GM21529 (cell line): ENCODE measurements around the gene TJP3.
A peak's percentile ranks its signal among the peaks of the same experiment; 100 is the strongest.
"Not testable (repeated sequence)": the region's sequence is repeated elsewhere in the genome, so short reads cannot be mapped to it uniquely, and the experiment has no call there.

Source experiments
- ATAC-seq: cut with Tn5 transposase; IDR thresholded peaks from one replicate; pipeline ENCODE4 v1.9.1; 2021; ENCODE audit not compliant: unreplicated experiment

The TJP3 gene

GRCh38 chr19:3738477-3739220, 30.5 kb downstream of the TJP3 start:
- no peak for ATAC-seq

GRCh38 chr19:3740431-3740830, 32.2 kb downstream of the TJP3 start:
- no peak for ATAC-seq

- ATAC-seq: no peak
These were observed 35.3 kb downstream of the TJP3 start for GRCh38 chr19:3743486-3743885.

DNA sequence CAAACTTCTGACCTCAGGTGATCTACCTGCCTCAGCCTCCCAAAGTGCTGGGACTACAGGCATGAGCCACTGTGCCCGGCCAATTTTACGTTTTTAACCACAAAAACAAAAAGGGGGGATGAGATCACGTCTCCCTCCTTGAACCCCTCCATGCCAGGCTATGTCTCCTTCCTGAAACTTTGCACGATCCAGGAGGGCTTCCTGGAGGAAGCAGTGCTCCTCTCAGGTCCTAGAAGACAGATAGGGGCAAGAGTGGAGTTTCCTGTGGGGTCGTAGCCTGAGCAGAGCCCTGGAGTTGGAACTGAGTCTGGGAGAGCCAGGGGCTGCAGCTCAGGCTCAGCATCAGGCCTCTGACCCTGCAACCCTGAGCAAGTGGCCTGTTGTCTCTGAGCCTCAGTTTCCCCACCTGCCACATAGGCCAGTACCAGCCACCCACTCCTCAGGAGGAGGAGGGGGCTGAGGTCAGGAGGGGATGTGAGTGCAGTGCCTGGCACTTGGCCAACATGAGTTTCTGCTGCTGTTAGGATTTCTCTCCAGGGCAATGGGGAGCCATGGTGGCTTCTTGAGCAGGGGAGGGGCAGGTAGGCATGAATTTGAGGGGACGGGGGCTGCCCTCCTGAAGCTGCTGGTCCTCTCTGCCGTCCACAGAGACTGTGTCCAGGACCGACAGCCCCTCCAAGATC, 37.3 kb downstream of the TJP3 start:
- ATAC-seq: no peak

- no peak for ATAC-seq
These were observed 38.3 kb downstream of the TJP3 start for GRCh38 chr19:3746371-3747056.

- no peak for ATAC-seq
These were observed 40.8 kb downstream of the TJP3 start for GRCh38 chr19:3748965-3749364.

DNA sequence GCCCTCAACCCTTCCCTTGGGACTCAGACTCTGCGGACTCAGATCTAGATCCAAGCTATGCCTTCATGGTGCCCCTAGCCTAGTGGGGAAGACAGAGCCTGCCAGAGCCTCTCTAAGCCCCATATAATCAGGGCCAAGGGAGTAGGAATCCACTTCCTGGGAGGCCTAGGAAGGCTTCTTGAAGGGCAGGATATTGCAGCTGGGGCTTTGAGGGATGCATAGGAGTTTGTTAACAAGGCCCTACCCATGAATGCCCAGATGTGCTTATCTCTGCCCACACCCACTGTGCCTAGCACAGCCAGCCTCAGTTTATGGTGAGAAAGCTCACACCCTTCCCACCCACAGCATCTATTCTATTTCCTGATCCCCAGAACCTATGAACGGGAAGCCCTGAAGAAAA, 42.0 kb downstream of the TJP3 start:
- ATAC-seq: no peak

- ATAC-seq: no peak
These were observed 43.1 kb downstream of the TJP3 start for GRCh38 chr19:3751236-3751635.

DNA sequence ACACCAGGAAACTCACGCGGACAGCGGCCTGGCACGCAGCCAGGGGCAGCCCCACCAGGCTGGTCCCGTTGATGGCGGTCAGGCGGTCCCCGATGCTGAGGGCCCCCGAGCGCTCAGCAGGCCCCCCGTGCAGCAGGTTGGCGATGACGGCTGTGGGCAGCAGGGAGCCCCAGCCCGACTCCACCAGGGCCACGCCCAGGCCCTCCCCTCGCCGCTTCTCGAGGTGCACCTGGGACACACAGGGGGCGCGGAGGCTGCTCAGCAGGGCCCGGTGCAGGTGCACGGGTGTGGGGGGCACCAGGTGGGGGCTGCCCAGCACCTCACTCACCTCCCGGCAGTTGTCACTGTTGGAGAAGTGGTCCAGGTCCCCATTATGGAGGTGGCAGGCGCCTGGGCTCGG, 44.3 kb downstream of the TJP3 start:
- ATAC-seq: no peak

DNA sequence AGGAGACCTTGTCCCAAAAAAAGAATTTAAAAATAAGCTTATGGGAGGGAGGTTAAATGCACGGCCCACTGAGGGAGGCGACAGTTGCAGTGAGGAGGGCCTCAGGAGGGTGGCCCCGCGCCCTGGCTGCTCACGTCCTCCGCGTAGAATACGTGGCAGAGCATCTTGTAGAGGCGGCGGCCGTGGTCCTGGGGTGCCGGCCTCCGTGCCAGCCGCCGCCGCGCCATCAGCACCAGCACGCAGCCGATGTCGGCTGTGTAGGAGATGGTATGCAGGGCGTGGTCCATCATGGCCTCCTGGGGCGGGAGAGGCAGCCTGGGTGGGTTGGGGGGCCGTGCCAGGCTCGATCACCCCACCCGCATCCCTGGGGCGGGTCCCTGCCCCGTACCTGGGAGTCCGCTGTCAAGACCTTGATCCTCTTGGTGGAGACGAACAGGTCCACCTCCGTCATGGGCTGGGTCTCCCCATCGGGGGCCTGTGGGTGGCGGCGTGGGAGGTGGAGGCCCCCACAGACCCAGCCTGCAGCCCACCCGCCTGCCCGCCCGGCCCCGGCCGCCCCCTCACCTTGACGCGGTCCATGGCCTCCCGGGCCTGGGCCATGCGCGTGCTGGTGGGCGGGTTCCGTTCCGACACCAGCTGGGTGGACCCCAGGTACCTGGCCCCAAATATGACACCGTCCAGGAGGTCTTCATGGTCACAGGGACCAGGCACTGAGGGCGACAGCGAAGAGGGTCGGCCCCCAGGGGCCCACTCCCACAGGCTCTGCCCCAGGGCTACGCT, 45.6 kb downstream of the TJP3 start:
- no peak for ATAC-seq

- not testable (repeated sequence) for ATAC-seq
These were observed 49.5 kb downstream of the TJP3 start for GRCh38 chr19:3757705-3758104.

- not testable (repeated sequence) for ATAC-seq
These were observed 50.1 kb downstream of the TJP3 start for GRCh38 chr19:3758297-3758696.

GRCh38 chr19:3759482-3760254, 51.5 kb downstream of the TJP3 start:
- ATAC-seq: no peak

GRCh38 chr19:3760871-3761361, 52.7 kb downstream of the TJP3 start:
- ATAC-seq: no peak

- ATAC-seq: peak; percentile 43
These were observed 53.4 kb downstream of the TJP3 start, which contains the start of gene APBA3 for GRCh38 chr19:3761382-3762129. Gene APBA3, minus strand, starts transcription at chr19:3761692. Its CDS starts 1,428 bp downstream, at chr19:3760264.

DNA sequence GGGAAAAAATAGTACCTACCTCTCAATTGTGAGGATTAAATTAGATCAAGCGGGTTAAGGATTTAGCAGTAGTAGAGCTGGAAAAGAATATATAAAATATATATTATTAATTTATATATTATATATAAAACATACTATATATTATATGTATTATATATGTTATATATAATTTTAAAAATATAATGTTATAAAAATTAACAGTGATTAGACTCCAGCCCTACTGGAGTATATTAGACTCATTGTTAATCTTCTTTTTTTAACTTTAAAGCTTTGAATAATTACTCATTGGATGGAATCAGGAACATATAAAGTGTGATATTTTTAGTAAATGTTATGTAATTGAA, 53.9 kb downstream of the TJP3 start:
- ATAC-seq: no peak

- ATAC-seq: peak; percentile 72
These were observed 54.6 kb downstream of the TJP3 start, which contains the start of gene MRPL54 for GRCh38 chr19:3762501-3763459. Gene MRPL54, plus strand, starts transcription at chr19:3762682. Its CDS starts 19 bp downstream, at chr19:3762701.

GRCh38 chr19:3765121-3765520, 56.9 kb downstream of the TJP3 start:
- no peak for ATAC-seq
